Duodenal mucosa (tissue), 2 donors: ENCODE data around the gene PCDHB2.
"Not testable (repeated sequence)": the region's sequence is repeated elsewhere in the genome, so short reads cannot be mapped to it uniquely, and the experiment has no call there.

Experiments used
- H3K27ac ChIP-seq: one replicate; pipeline ENCODE4 v1.7.0; 2013; ENCODE audit warnings: low read depth, low read length
- H3K27me3 ChIP-seq, 2 donors: one replicate each; pipeline ENCODE4 v1.7.0; 2013; ENCODE audit warnings: low read length in 2 of 2, control low read depth in 1 of 2; ENCODE audit not compliant: insufficient read depth in 2 of 2, control insufficient read depth in 1 of 2
- H3K36me3 ChIP-seq, 2 donors: one replicate each; pipeline ENCODE4 v1.7.0; 2013; ENCODE audit warnings: low read length in 2 of 2, control low read depth in 1 of 2; ENCODE audit not compliant: insufficient read depth in 2 of 2, control insufficient read depth in 1 of 2
- H3K4me1 ChIP-seq, 2 donors: one replicate each; pipeline ENCODE4 v1.7.0; 2013; ENCODE audit warnings: low read length in 2 of 2, control low read depth in 1 of 2; ENCODE audit not compliant: insufficient read depth in 2 of 2, control insufficient read depth in 1 of 2
- H3K4me3 ChIP-seq, 2 donors: one replicate each; pipeline ENCODE4 v1.7.0; 2013; ENCODE audit warnings: low read length in 2 of 2, low read depth in 1 of 2
- H3K9ac ChIP-seq, 2 donors: one replicate each; pipeline ENCODE4 v1.7.0; 2013; ENCODE audit warnings: low read length in 2 of 2, low read depth in 1 of 2
- H3K9me3 ChIP-seq, 2 donors: one replicate each; pipeline ENCODE4 v1.7.0; 2013; ENCODE audit warnings: low read length in 2 of 2, control low read depth in 1 of 2; ENCODE audit not compliant: control insufficient read depth in 1 of 2

Gene PCDHB2

GRCh38 chr5:141135030-141135717, 40.8 kb downstream of the PCDHB2 start, which contains the start of gene PCDHB5:
Gene PCDHB5 (plus strand): TSS chr5:141135206. CDS start chr5:141135435, 229 bp downstream.
- H3K9ac ChIP-seq: no peak within 1 kb of the TSS
- H3K9me3 ChIP-seq: peaks cover 19 to 44% of the 10 kb centered on the region in 2 donors
- no peaks in the 10 kb centered on the region for H3K4me1 ChIP-seq
- peak within 1 kb of the TSS in 1 of 2 donors; percentile 32 for H3K4me3 ChIP-seq
- H3K27ac ChIP-seq: no peak within 1 kb of the TSS
- no peaks in the 10 kb centered on the region for H3K27me3 ChIP-seq
- H3K36me3 ChIP-seq: no peaks in the 10 kb centered on the region

- Histone ChIP-seq H3K27me3 (no peaks in the 10 kb centered on the region), H3K27ac (no peak overlapping the region), H3K4me3 (peak overlapping the region in 1 of 2 donors; percentile 10), H3K4me1 (no peaks in the 10 kb centered on the region), H3K9ac (no peak overlapping the region), H3K36me3 (no peaks in the 10 kb centered on the region), H3K9me3 (peaks cover 19 to 44% of the 10 kb centered on the region in 2 donors)
Measured at GRCh38 chr5:141135718-141136266, 41.4 kb downstream of the PCDHB2 start.

- not testable (repeated sequence) for H3K4me1 ChIP-seq, H3K9ac ChIP-seq, H3K4me3 ChIP-seq, H3K27ac ChIP-seq, H3K36me3 ChIP-seq, H3K27me3 ChIP-seq
- H3K9me3 ChIP-seq: peaks cover 19 to 42% of the 10 kb centered on the region in 2 donors
Measured at GRCh38 chr5:141137346-141137745, 42.9 kb downstream of the PCDHB2 start.
